HepG2 (cell line): ENCODE data around the gene TBC1D7.

Experiments
- MAFG ChIP-seq: sonication (generic); formaldehyde crosslinking; IDR thresholded peaks from 2 replicates; pipeline ENCODE4 v1.5.1; 2020; ENCODE audit warnings: mild to moderate bottlenecking, missing genetic modification reagents
- MXI1 ChIP-seq: IDR thresholded peaks from 3 replicates; pipeline ENCODE4 v1.6.1; 2012; ENCODE audit warnings: low read depth, low read length, inconsistent platforms, borderline replicate concordance
- POLR2A ChIP-seq, 2 experiments: IDR thresholded peaks; 2 replicates each; pipeline ENCODE4 v1.6.1; 2011; ENCODE audit warnings: low read depth in 2 of 2, low read length in 2 of 2, mild to moderate bottlenecking in 1 of 2, moderate library complexity in 1 of 2; ENCODE audit not compliant: insufficient read depth in 1 of 2
- RBM39 ChIP-seq: fragments of 200-400 bp; formaldehyde crosslinking; IDR thresholded peaks from one replicate; pipeline ENCODE4 v1.6.1; 2018; ENCODE audit warnings: antibody characterized with exemption, mild to moderate bottlenecking, low read depth, low read length; ENCODE audit not compliant: poor library complexity, severe bottlenecking
- RNF2 ChIP-seq: fragments of 450-650 bp; conservative IDR thresholded peaks from 2 replicates; pipeline ENCODE4 v1.6.1; 2016; ENCODE audit warnings: low read depth
- TAF1 ChIP-seq: sonication (generic); formaldehyde crosslinking; IDR thresholded peaks from 2 replicates; pipeline ENCODE4 v1.4.0; 2020; ENCODE audit warnings: missing genetic modification reagents
- TBL1XR1 ChIP-seq: fragments of 150-350 bp; IDR thresholded peaks from 2 replicates; pipeline ENCODE4 v1.6.1; 2014; ENCODE audit warnings: borderline replicate concordance, low read length; ENCODE audit not compliant: partially characterized antibody
- ZBTB1 ChIP-seq: sonication (generic); formaldehyde crosslinking; IDR thresholded peaks from 2 replicates; pipeline ENCODE4 v1.4.0; 2020; ENCODE audit warnings: missing genetic modification reagents, borderline replicate concordance
- ZNF367 ChIP-seq: sonication (generic); formaldehyde crosslinking; IDR thresholded peaks from 2 replicates; pipeline ENCODE4 v1.4.0; 2020; ENCODE audit warnings: missing genetic modification reagents, borderline replicate concordance
- TF ChIP-seq, protein P1 (sequence below): sonication (generic); formaldehyde crosslinking; IDR thresholded peaks from 2 replicates; pipeline ENCODE4 v1.4.0; 2020; ENCODE audit warnings: low read depth, missing genetic modification reagents
- TF ChIP-seq, protein P2 (sequence below): sonication (generic); formaldehyde crosslinking; IDR thresholded peaks from 2 replicates; pipeline ENCODE4 v1.5.0; 2020; ENCODE audit warnings: missing genetic modification reagents
- TF ChIP-seq, protein P3 (sequence below): sonication (generic); formaldehyde crosslinking; IDR thresholded peaks from 2 replicates; pipeline ENCODE4 v1.4.0; 2020; ENCODE audit warnings: missing genetic modification reagents, borderline replicate concordance
- TF ChIP-seq, protein P4 (sequence below): sonication (generic); formaldehyde crosslinking; IDR thresholded peaks from 2 replicates; pipeline ENCODE4 v1.4.0; 2020; ENCODE audit warnings: missing genetic modification reagents, borderline replicate concordance

DNA sequence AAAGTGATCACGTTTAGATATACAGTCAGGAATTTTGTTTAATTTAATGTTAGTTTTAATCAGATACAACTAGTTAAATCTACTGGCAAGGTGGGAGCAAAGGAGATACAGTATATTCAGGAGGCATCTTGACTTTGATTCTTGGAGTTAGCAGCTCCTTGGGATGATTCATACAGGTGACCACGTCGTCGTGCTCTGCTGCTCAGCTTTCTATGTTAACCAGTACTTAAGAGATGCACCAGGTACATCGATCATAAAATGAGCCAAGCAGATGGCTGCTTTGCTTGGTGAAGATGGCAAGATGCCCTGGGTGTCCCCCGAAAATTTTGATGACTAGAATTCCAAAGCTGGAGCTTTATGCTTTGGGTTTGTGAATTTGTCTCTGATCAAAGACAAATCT is 64.7 kb downstream of the TBC1D7 start:
- TF ChIP-seq RNF2 (no peak), ZBTB1 (CRISPR knock-in tag) (no peak), TAF1 (CRISPR knock-in tag) (no peak), MAFG (CRISPR knock-in tag) (no peak), TBL1XR1 (no peak), MXI1 (no peak), RBM39 (no peak), ZNF367 (no peak), POLR2A (IDR thresholded peaks at IDR 0.05; ENCODE audit: insufficient read depth in 1 of 2, low read depth in 2 of 2, low read length in 2 of 2) (no peak)
- TF ChIP-seq, protein P1, sequence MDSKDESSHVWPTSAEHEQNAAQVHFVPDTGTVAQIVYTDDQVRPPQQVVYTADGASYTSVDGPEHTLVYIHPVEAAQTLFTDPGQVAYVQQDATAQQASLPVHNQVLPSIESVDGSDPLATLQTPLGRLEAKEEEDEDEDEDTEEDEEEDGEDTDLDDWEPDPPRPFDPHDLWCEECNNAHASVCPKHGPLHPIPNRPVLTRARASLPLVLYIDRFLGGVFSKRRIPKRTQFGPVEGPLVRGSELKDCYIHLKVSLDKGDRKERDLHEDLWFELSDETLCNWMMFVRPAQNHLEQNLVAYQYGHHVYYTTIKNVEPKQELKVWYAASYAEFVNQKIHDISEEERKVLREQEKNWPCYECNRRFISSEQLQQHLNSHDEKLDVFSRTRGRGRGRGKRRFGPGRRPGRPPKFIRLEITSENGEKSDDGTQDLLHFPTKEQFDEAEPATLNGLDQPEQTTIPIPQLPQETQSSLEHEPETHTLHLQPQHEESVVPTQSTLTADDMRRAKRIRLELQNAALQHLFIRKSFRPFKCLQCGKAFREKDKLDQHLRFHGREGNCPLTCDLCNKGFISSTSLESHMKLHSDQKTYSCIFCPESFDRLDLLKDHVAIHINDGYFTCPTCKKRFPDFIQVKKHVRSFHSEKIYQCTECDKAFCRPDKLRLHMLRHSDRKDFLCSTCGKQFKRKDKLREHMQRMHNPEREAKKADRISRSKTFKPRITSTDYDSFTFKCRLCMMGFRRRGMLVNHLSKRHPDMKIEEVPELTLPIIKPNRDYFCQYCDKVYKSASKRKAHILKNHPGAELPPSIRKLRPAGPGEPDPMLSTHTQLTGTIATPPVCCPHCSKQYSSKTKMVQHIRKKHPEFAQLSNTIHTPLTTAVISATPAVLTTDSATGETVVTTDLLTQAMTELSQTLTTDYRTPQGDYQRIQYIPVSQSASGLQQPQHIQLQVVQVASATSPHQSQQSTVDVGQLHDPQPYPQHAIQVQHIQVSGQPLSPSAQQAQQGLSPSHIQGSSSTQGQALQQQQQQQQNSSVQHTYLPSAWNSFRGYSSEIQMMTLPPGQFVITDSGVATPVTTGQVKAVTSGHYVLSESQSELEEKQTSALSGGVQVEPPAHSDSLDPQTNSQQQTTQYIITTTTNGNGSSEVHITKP (CRISPR knock-in tag) = no peak
- TF ChIP-seq, protein P2, sequence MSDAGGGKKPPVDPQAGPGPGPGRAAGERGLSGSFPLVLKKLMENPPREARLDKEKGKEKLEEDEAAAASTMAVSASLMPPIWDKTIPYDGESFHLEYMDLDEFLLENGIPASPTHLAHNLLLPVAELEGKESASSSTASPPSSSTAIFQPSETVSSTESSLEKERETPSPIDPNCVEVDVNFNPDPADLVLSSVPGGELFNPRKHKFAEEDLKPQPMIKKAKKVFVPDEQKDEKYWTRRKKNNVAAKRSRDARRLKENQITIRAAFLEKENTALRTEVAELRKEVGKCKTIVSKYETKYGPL (CRISPR knock-in tag) = no peak
- TF ChIP-seq, protein P3, sequence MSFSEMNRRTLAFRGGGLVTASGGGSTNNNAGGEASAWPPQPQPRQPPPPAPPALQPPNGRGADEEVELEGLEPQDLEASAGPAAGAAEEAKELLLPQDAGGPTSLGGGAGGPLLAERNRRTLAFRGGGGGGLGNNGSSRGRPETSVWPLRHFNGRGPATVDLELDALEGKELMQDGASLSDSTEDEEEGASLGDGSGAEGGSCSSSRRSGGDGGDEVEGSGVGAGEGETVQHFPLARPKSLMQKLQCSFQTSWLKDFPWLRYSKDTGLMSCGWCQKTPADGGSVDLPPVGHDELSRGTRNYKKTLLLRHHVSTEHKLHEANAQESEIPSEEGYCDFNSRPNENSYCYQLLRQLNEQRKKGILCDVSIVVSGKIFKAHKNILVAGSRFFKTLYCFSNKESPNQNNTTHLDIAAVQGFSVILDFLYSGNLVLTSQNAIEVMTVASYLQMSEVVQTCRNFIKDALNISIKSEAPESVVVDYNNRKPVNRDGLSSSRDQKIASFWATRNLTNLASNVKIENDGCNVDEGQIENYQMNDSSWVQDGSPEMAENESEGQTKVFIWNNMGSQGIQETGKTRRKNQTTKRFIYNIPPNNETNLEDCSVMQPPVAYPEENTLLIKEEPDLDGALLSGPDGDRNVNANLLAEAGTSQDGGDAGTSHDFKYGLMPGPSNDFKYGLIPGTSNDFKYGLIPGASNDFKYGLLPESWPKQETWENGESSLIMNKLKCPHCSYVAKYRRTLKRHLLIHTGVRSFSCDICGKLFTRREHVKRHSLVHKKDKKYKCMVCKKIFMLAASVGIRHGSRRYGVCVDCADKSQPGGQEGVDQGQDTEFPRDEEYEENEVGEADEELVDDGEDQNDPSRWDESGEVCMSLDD (CRISPR knock-in tag) = no peak
- TF ChIP-seq, protein P4, sequence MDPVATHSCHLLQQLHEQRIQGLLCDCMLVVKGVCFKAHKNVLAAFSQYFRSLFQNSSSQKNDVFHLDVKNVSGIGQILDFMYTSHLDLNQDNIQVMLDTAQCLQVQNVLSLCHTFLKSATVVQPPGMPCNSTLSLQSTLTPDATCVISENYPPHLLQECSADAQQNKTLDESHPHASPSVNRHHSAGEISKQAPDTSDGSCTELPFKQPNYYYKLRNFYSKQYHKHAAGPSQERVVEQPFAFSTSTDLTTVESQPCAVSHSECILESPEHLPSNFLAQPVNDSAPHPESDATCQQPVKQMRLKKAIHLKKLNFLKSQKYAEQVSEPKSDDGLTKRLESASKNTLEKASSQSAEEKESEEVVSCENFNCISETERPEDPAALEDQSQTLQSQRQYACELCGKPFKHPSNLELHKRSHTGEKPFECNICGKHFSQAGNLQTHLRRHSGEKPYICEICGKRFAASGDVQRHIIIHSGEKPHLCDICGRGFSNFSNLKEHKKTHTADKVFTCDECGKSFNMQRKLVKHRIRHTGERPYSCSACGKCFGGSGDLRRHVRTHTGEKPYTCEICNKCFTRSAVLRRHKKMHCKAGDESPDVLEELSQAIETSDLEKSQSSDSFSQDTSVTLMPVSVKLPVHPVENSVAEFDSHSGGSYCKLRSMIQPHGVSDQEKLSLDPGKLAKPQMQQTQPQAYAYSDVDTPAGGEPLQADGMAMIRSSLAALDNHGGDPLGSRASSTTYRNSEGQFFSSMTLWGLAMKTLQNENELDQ (CRISPR knock-in tag) = no peak
